GM18526 (cell line): ENCODE data around the gene KRT7.

Experiments used
- POLR2A ChIP-seq: IDR thresholded peaks from 3 replicates; pipeline ENCODE4 v1.6.1; 2011; ENCODE audit not compliant: insufficient read length; ENCODE audit errors: extremely low read depth

KRT7 gene

GRCh38 chr12:52230364-52231281 is 2.4 kb upstream of the KRT7 start:
- no peak for TF ChIP-seq POLR2A

GRCh38 chr12:52231305-52232202 is 1.5 kb upstream of the KRT7 start:
- no peak for TF ChIP-seq POLR2A

- TF ChIP-seq POLR2A = no peak
Observed at GRCh38 chr12:52232203-52232673, 805 bp upstream of the KRT7 start.

- TF ChIP-seq POLR2A = no peak
Observed at GRCh38 chr12:52233462-52234207, 592 bp downstream of the KRT7 start.

- no peak for TF ChIP-seq POLR2A
Observed at GRCh38 chr12:52234223-52234810, 1.3 kb downstream of the KRT7 start.

GRCh38 chr12:52235001-52235764 is 2.1 kb downstream of the KRT7 start:
- TF ChIP-seq POLR2A = no peak

GRCh38 chr12:52235822-52236361 is 2.8 kb downstream of the KRT7 start:
- TF ChIP-seq POLR2A = no peak

GRCh38 chr12:52236386-52237050 is 3.5 kb downstream of the KRT7 start:
- no peak for TF ChIP-seq POLR2A

- TF ChIP-seq POLR2A = no peak
Observed at GRCh38 chr12:52238207-52238840, 5.3 kb downstream of the KRT7 start.

GRCh38 chr12:52238916-52239646 is 6.0 kb downstream of the KRT7 start:
- TF ChIP-seq POLR2A = no peak

- TF ChIP-seq POLR2A = no peak
Observed at GRCh38 chr12:52239767-52240166, 6.7 kb downstream of the KRT7 start.

GRCh38 chr12:52241205-52241842 is 8.3 kb downstream of the KRT7 start:
- no peak for TF ChIP-seq POLR2A
